DND-41 (cell line): ENCODE measurements around the gene TMCO4.

Source experiments
- EZH2 ChIP-seq: IDR thresholded peaks from 3 replicates; pipeline ENCODE4 v1.6.1; 2012; ENCODE audit warnings: borderline replicate concordance, low read depth, mild to moderate bottlenecking, moderate library complexity, low read length, inconsistent platforms; ENCODE audit not compliant: severe bottlenecking
- TF ChIP-seq, protein P1 (sequence below): IDR thresholded peaks from 2 replicates; pipeline ENCODE4 v1.5.1; 2012; ENCODE audit warnings: borderline replicate concordance, low read length, moderate library complexity, mild to moderate bottlenecking; ENCODE audit not compliant: poor library complexity, severe bottlenecking; ENCODE audit errors: extremely low read depth

DNA sequence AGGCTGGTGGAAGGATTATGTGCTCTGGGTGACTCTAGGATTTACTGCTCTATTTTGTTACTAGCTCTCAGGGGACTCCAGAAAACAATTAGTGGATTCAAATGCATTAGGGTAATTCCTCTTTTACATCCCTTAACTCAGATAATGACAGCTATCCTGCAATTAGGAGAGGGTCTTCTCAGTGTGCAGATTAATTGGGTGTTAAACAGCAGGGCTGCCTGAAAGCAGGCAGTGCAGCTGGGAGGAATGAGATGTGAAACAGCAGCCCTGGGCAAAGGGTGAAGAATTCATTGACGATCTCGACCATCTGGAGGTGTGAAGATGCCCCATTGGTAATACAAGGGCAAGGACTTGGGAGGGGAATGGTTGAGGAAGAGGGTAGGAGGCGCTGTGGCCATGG, 68.9 kb downstream of the TMCO4 start:
- TF ChIP-seq, protein P1, sequence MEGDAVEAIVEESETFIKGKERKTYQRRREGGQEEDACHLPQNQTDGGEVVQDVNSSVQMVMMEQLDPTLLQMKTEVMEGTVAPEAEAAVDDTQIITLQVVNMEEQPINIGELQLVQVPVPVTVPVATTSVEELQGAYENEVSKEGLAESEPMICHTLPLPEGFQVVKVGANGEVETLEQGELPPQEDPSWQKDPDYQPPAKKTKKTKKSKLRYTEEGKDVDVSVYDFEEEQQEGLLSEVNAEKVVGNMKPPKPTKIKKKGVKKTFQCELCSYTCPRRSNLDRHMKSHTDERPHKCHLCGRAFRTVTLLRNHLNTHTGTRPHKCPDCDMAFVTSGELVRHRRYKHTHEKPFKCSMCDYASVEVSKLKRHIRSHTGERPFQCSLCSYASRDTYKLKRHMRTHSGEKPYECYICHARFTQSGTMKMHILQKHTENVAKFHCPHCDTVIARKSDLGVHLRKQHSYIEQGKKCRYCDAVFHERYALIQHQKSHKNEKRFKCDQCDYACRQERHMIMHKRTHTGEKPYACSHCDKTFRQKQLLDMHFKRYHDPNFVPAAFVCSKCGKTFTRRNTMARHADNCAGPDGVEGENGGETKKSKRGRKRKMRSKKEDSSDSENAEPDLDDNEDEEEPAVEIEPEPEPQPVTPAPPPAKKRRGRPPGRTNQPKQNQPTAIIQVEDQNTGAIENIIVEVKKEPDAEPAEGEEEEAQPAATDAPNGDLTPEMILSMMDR = no peak
- no peak for TF ChIP-seq EZH2
